HS-5 (cell line): ENCODE measurements around the gene TPRG1.

Source experiments
- DNase-seq: peaks from one replicate; pipeline ENCODE4 v3.0.0-alpha.2; 2012; ENCODE audit warnings: low read depth

Gene TPRG1

GRCh38 chr3:189166321-189166720 is 5.5 kb upstream of the TPRG1 start:
- DNase-seq: no peak

DNA sequence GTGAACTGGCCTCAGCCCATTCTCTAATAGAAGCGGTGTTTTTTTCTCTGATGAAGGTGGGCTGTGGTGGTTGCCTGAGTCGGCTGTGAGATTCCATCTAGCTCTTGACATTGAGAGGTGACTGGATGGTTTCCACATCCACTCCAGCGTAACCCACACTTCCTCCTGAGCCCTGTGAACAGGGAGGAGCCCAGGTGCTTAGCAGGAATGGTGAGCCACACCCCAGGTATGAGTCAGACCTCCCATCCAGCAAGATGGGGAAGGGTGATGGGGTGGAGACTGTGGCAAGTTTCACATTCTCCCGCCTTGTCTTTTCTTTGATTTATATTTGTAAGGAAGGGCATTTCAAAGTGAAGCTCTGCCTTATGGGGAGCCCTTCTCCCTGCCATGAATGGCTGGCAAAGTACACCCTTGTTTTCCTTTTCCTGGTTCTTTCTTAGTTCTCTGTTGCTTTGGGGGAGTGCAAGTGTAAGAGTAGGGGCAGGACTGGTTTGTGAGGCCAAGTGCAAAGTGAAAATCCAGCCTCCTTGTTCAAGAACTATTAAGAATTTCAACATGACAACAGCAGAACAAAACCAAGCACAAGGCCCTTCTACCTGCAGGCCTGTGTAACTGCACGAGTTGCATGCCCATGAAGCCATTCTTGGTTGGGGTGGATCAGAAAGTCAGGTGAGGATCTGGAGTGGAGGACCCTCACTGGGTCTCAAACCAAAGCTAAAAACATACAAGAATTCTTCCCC is 4.6 kb upstream of the TPRG1 start:
- DNase-seq: no peak

- no peak for DNase-seq
Observed at GRCh38 chr3:189168711-189169110, 3.1 kb upstream of the TPRG1 start.

GRCh38 chr3:189169728-189170127 is 2.0 kb upstream of the TPRG1 start:
- DNase-seq: no peak

GRCh38 chr3:189170559-189170958 is 1.2 kb upstream of the TPRG1 start:
- DNase-seq: no peak

DNA sequence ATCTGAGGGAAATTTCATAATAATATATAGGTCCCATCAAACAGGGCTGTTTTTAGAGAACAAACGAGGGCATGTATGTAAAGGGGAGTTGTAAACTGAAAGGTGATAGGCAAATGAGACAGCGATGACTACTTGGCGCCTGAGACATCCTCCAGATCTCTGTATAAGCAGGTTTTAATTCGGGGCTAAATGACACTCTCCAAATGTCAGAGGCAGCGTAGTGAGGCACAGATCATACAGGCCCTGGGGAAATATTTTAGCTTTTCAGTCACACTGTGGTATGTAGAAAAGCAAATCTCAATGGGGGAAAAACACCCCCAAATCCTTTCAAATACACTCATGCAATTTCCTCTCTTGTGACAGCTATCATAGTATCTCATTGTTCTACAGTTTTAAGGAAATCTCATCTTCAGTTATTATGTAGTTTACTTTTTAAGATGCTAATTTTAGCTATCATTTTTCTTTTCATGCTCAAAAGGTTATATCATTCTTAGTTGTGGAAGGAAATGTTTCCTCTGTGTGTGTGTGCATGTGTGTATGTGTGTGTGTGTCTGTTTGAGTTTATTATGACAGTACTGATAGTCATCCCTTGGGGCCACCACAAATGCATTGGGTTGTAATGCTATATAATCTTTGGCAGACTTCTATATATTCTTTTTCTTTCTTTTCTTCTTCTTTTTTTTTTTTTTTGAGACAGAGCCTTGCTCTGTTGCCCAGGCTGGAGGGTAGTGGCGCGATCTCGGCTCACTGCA is 1.1 kb downstream of the TPRG1 start:
- DNase-seq: no peak

- no peak for DNase-seq
Observed at GRCh38 chr3:189184566-189184965, 12.8 kb downstream of the TPRG1 start.

- no peak for DNase-seq
Observed at GRCh38 chr3:189186101-189186500, 14.3 kb downstream of the TPRG1 start.

- no peak for DNase-seq
Observed at GRCh38 chr3:189188466-189188865, 16.7 kb downstream of the TPRG1 start.

DNA sequence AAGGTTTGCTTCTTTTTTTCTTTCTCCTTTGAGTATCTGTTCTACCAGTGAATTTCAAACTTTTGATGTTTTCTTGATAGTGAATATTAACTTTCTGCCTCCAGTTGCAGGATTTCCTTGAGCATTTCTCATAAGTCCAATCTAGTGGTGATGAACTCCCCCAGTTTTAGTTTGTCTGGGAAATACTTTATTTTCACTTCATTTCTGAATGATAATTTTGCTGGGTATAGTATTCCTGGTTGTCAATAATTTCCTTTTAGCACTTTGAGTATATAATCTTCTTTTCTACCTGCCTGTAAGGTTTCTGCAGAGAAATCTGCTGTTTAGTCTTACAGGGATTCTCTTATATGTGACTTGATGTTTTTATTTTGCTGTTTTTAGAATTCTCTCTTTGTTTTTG is 21.0 kb downstream of the TPRG1 start:
- DNase-seq: no peak

DNA sequence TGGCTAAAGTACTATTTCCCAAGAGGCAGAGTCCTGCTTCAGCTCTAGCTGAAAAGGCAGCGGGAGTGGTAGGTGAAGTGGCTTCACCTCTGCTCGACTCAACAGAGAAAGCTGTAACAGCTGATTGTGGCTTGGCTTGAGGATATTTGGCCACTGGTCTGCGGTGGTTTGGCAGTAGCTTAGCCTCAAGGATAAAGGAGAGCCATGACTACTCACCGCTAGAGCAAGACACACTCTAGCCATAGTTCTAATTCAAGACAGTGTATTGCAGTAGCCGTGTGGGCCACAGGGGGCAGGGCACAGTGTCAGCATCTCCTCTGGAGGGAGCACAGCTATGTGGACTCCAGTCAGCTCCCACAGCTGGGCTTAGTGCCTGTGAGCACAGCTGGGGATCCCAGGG is 23.5 kb downstream of the TPRG1 start:
- DNase-seq: no peak

GRCh38 chr3:189202106-189202505 is 30.3 kb downstream of the TPRG1 start:
- no peak for DNase-seq

DNA sequence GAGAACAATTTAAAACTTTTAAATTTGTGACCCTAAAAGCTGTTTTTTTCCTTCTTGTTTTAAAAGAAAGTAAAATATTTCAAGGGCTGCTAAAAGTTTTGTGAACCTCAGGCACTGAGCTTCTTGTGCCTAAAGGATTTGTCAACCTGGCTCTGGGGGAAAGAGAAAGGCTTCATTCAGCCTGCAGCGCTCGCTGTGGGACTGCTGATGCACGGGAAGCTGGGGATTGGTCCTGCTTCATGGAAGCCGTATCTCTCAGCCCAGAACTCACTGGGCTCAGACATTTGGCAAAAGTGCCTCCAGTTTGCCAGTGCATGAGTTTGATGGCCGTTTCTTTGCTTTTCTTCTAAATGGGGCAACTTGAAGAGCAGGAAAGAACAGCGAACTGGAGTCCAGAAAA is 30.8 kb downstream of the TPRG1 start:
- DNase-seq: no peak

GRCh38 chr3:189204167-189204866 is 32.5 kb downstream of the TPRG1 start:
- DNase-seq: no peak

- no peak for DNase-seq
Observed at GRCh38 chr3:189204937-189205336, 33.2 kb downstream of the TPRG1 start.

GRCh38 chr3:189210251-189210770 is 38.5 kb downstream of the TPRG1 start:
- no peak for DNase-seq

DNA sequence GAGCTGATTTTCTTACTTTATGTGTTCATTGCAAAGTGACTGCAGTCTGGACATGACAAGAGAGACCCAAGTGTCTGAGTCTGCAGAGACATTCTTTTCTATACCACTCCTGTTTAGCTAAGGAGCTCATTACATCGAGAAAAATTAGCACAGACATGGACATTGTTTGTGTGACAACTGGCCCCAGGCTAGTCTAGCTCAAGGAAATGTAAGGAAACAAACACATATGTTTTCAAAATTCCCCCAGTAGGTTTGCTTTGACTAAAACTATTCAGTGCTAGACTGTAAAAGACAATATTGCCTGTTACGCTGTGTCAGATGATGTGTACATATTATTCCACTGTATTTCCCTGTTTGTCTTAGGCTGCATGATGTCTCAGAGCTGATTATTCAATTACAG is 40.9 kb downstream of the TPRG1 start:
- DNase-seq: no peak

DNA sequence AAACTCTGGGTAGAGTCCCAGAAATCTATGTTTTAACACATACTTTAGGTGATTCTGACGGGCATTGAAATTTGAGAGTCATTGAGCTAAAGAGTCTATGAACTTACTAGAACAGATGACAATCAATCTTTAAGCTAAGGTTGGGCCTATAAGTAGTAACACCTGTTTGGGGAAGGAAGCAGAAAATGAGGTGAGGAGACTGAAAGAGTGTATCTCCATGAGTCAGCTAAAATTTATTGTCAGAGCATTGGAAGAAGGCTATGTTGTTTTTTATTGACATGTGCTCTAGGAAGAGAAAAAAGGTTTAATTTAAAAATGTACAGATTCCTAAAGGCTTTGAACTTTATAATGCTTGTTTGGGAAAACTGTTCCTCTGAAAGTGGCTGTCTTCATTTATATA is 42.9 kb downstream of the TPRG1 start:
- DNase-seq: no peak

DNA sequence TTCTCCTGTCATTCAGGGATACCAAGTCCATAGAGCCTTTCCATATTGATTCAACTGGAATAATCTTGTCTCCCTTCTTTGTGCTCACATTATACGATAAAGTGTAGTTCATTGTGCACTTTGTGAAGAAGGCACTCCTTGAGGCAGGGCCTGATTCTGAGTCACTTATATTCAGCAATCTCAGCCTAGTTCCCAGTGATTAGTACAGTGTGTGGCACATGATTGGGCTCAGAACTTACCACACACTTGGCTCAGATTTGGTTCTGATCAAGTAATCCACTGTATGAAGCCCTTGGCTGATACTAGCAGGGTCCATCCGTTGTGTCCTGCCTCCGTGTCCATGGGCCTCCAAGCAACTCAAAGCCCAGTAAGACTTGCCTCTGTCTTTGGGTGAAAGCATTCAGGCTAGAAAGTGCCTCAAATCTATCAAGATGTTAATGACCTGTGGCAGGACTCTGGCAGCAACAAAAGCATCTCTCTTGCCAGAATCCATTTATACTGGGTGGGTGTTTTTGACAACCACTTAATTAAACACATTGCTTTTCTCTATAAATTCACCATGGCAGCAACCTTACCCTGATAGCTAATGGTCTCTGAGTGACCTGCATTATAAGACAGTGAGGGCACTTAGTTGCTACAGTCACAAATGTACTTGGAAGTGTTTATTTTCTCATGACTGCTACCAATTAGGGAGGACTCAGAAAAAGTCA is 51.3 kb downstream of the TPRG1 start:
- no peak for DNase-seq

GRCh38 chr3:189225431-189225830 is 53.7 kb downstream of the TPRG1 start:
- DNase-seq: no peak

- no peak for DNase-seq
Observed at GRCh38 chr3:189227249-189227648, 55.5 kb downstream of the TPRG1 start.

- DNase-seq: no peak
Observed at GRCh38 chr3:189229196-189229828, 57.5 kb downstream of the TPRG1 start.
